H9 (cell line): ENCODE measurements around the gene TNKS2. TPM values are rescaled to one million over a fixed set of nuclear protein-coding genes. Genes with fewer than 3 reads are reported as not detected.

Experiments
- DNase-seq: peaks from one replicate; pipeline ENCODE4 v3.0.0-alpha.2; 2017
- H2AFZ ChIP-seq: one replicate; pipeline ENCODE4 v1.6.1; 2013; ENCODE audit warnings: mild to moderate bottlenecking, low read length, control low read depth, moderate library complexity
- H2AK5ac ChIP-seq: 2 replicates; pipeline ENCODE4 v1.6.1; 2013; ENCODE audit warnings: low read length, control low read depth, mixed read lengths; ENCODE audit not compliant: insufficient read length
- H2BK120ac ChIP-seq: one replicate; pipeline ENCODE4 v1.6.1; 2013; ENCODE audit warnings: low read depth, mild to moderate bottlenecking, low read length, control low read depth, inconsistent platforms; ENCODE audit not compliant: poor library complexity, severe bottlenecking
- H2BK12ac ChIP-seq: 2 replicates; pipeline ENCODE4 v1.6.1; 2013; ENCODE audit warnings: low read length, control low read depth, mixed read lengths, low read depth; ENCODE audit not compliant: insufficient read length
- H2BK15ac ChIP-seq: 2 replicates; pipeline ENCODE4 v1.6.1; 2013; ENCODE audit warnings: low read depth, low read length, control low read depth
- H2BK20ac ChIP-seq: one replicate; pipeline ENCODE4 v1.6.1; 2013; ENCODE audit warnings: low read depth, mild to moderate bottlenecking, low read length, control low read depth, inconsistent platforms; ENCODE audit not compliant: poor library complexity, severe bottlenecking
- H2BK5ac ChIP-seq: 2 replicates; pipeline ENCODE4 v1.6.1; 2013; ENCODE audit warnings: low read length, control low read depth, mixed read lengths; ENCODE audit not compliant: insufficient read length
- H3K14ac ChIP-seq: 2 replicates; pipeline ENCODE4 v1.6.1; 2013; ENCODE audit warnings: low read length, control low read depth; ENCODE audit not compliant: insufficient read depth
- H3K18ac ChIP-seq: 2 replicates; pipeline ENCODE4 v1.6.1; 2013; ENCODE audit warnings: low read depth, mild to moderate bottlenecking, mixed read lengths, low read length, control low read depth; ENCODE audit not compliant: insufficient read length
- H3K23ac ChIP-seq: 2 replicates; pipeline ENCODE4 v1.6.1; 2013; ENCODE audit warnings: low read length, control low read depth, mixed read lengths, low read depth; ENCODE audit not compliant: insufficient read length
- H3K23me2 ChIP-seq: 2 replicates; pipeline ENCODE4 v1.6.1; 2013; ENCODE audit warnings: low read depth, mild to moderate bottlenecking, mixed read lengths, low read length, control low read depth; ENCODE audit not compliant: insufficient read length, poor library complexity, severe bottlenecking
- H3K27ac ChIP-seq: 2 replicates; pipeline ENCODE4 v1.5.1; 2013; ENCODE audit warnings: low read length, control low read depth, mixed read lengths, low read depth; ENCODE audit not compliant: insufficient read length
- H3K27me3 ChIP-seq: 2 replicates; pipeline ENCODE4 v1.6.1; 2013; ENCODE audit warnings: low read length, control low read depth, inconsistent platforms; ENCODE audit not compliant: insufficient read depth
- H3K4ac ChIP-seq: 2 replicates; pipeline ENCODE4 v1.6.1; 2013; ENCODE audit warnings: low read depth, mild to moderate bottlenecking, control low read depth, inconsistent platforms, low read length, moderate library complexity
- H3K4me1 ChIP-seq: 2 replicates; pipeline ENCODE4 v1.6.1; 2013; ENCODE audit warnings: low read length, control low read depth, inconsistent platforms; ENCODE audit not compliant: insufficient read depth
- H3K4me2 ChIP-seq: 2 replicates; pipeline ENCODE4 v1.6.1; 2013; ENCODE audit warnings: low read length, control low read depth, mixed read lengths; ENCODE audit not compliant: insufficient read length, insufficient read depth
- H3K56ac ChIP-seq: 2 replicates; pipeline ENCODE4 v1.6.1; 2013; ENCODE audit warnings: low read depth, mild to moderate bottlenecking, mixed read lengths, low read length, control low read depth; ENCODE audit not compliant: insufficient read length
- H3K79me1 ChIP-seq: 2 replicates; pipeline ENCODE4 v1.6.1; 2013; ENCODE audit warnings: low read depth, mild to moderate bottlenecking, moderate library complexity, low read length, control low read depth, inconsistent platforms; ENCODE audit not compliant: insufficient read depth, poor library complexity, severe bottlenecking
- H3K79me2 ChIP-seq: 2 replicates; pipeline ENCODE4 v1.6.1; 2013; ENCODE audit warnings: low read length, control low read depth, inconsistent platforms; ENCODE audit not compliant: insufficient read depth
- H3K9ac ChIP-seq: 2 replicates; pipeline ENCODE4 v1.6.1; 2013; ENCODE audit warnings: low read length, control low read depth, mixed read lengths; ENCODE audit not compliant: insufficient read length; ENCODE audit errors: extremely low read depth
- H3K9me3 ChIP-seq: one replicate; pipeline ENCODE4 v1.6.1; 2013; ENCODE audit warnings: low read depth, low read length, inconsistent platforms; ENCODE audit not compliant: control insufficient read depth
- H3T11ph ChIP-seq: one replicate; pipeline ENCODE4 v1.6.1; 2013; ENCODE audit warnings: mild to moderate bottlenecking, low read length, control low read depth, inconsistent platforms
- H4K20me1 ChIP-seq: one replicate; pipeline ENCODE4 v1.6.1; 2013; ENCODE audit not compliant: control insufficient read depth, insufficient read length, insufficient read depth
- H4K5ac ChIP-seq: 2 replicates; pipeline ENCODE4 v1.6.1; 2013; ENCODE audit warnings: low read depth, mild to moderate bottlenecking, mixed read lengths, low read length, control low read depth; ENCODE audit not compliant: insufficient read length
- H4K8ac ChIP-seq: replicated peaks from 2 replicates; pipeline ENCODE4 v1.6.1; 2013; ENCODE audit warnings: low read length, control low read depth, mixed read lengths, low read depth; ENCODE audit not compliant: insufficient read length
- H4K91ac ChIP-seq: 2 replicates; pipeline ENCODE4 v1.6.1; 2013; ENCODE audit warnings: low read depth, mild to moderate bottlenecking, moderate library complexity, mixed read lengths, low read length, control low read depth; ENCODE audit not compliant: insufficient read length
- H3K27ac Mint-ChIP-seq, 3 experiments: 2 replicates in 2 of 3; 3 replicates in 1 of 3; pipeline ENCODE4 v1.8.0; 2020 to 2021; ENCODE audit warnings: mixed read lengths in 3 of 3, mild to moderate bottlenecking in 1 of 3, moderate library complexity in 1 of 3
- H3K27me3 Mint-ChIP-seq: 2 replicates; pipeline ENCODE4 v1.8.0; 2021; ENCODE audit warnings: low read depth, mild to moderate bottlenecking, moderate library complexity, mixed read lengths
- H3K36me3 Mint-ChIP-seq, 3 experiments: 2 replicates in 2 of 3; 3 replicates in 1 of 3; pipeline ENCODE4 v1.8.0; 2020 to 2021; ENCODE audit warnings: low read depth in 3 of 3, mixed read lengths in 3 of 3; ENCODE audit not compliant: insufficient read depth in 1 of 3
- H3K4me1 Mint-ChIP-seq, 2 experiments: 2 replicates each; pipeline ENCODE4 v1.8.0; 2020; ENCODE audit warnings: mixed read lengths in 2 of 2
- H3K4me3 Mint-ChIP-seq, 2 experiments: 2 replicates in 1 of 2; 3 replicates in 1 of 2; pipeline ENCODE4 v1.8.0; 2020 to 2021; ENCODE audit warnings: mild to moderate bottlenecking in 2 of 2, mixed read lengths in 2 of 2, moderate library complexity in 1 of 2
- H3K9me3 Mint-ChIP-seq, 2 experiments: 2 replicates in 1 of 2; 3 replicates in 1 of 2; pipeline ENCODE4 v1.8.0; 2020; ENCODE audit warnings: mild to moderate bottlenecking in 2 of 2, mixed read lengths in 2 of 2, moderate library complexity in 1 of 2
- WGBS: extraction: QIAGEN DNeasy Blood & Tissue Kit; methylation state at CpG from one replicate; pipeline ENCODE4 v1.1.7; 2013; ENCODE audit warnings: missing lambda C conversion rate, low lambda C conversion rate, mixed read lengths; ENCODE audit not compliant: insufficient read length; ENCODE audit errors: extremely low coverage; 5-methylcytosine and 5-hydroxymethylcytosine counted together
- total RNA-seq: library from RNA; stranded (reverse); gene quantifications from 2 replicates; pipeline ENCODE4 v1.2.1, GENCODE V29; 2021
- TF ChIP-seq, protein P1 (sequence below): fragments of 200-600 bp; sonication (generic); conservative IDR thresholded peaks from 3 replicates; pipeline ENCODE4 v1.8.0; 2021; ENCODE audit warnings: antibody characterized with exemption, mild to moderate bottlenecking

TNKS2 gene
- total RNA-seq, 1 experiment from 2014 or later = 58.9 TPM

DNA sequence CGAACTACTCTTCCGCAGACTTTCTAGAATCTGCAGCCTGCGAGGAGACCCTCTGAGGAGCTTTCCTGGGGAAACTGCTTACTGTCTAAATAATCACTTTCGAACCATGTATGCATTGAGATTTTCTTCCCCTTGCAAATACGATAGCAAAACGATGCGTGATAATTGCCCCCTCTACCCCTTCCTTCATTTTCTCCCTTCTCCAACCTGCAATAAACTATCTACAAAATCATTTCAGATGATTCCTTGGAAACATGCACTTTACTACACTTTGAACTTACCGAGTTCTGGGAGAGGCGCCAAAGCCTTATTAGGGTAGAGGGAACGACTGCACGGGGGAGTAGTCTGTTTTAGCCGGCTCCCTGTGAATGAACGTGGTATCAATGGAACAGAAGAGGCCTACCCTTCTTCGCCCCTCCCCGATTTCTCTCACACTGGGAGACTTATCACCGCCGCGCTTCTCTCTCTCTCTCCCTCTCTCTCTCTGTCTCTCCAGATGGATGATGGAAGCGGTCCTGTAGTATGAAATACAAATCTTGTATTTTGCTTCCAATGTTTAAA is 111.0 kb downstream of the TNKS2 start, which contains the start of gene FGFBP3:
Gene FGFBP3 (minus strand): TSS at position 370 of the 561 bp plus-strand sequence. CDS start 517 bp downstream, outside the sequence.
- Histone ChIP-seq H3K4ac (no peak within 1 kb of the TSS), H3K4me1 (no peaks in the 10 kb centered on the region), H2AK5ac (no peak within 1 kb of the TSS), H2BK5ac (no peak within 1 kb of the TSS), H4K91ac (no peak within 1 kb of the TSS), H2BK15ac (no peak within 1 kb of the TSS), H3K9me3 (no peaks in the 10 kb centered on the region), H3T11ph (no peak within 1 kb of the TSS), H3K9ac (peak within 1 kb of the TSS; percentile 71), H3K23me2 (peaks cover 14% of the 10 kb centered on the region), H3K79me2 (peaks cover 4% of the 10 kb centered on the region; the same call in 1 of the 2 replicates), H3K4me2 (peak within 1 kb of the TSS; percentile 87), H2BK20ac (no peak within 1 kb of the TSS), H3K27ac (no peak within 1 kb of the TSS), H3K14ac (no peak within 1 kb of the TSS), H2BK120ac (no peak within 1 kb of the TSS), H2BK12ac (no peak within 1 kb of the TSS), H3K79me1 (no peaks in the 10 kb centered on the region), H3K56ac (no peak within 1 kb of the TSS), H3K23ac (no peak within 1 kb of the TSS), H3K27me3 (no peaks in the 10 kb centered on the region), H4K8ac (no peak within 1 kb of the TSS), H4K20me1 (no peaks in the 10 kb centered on the region), H3K18ac (peak within 1 kb of the TSS; percentile 2), H2AFZ (no peak within 1 kb of the TSS), H4K5ac (no peak within 1 kb of the TSS)
- Mint-ChIP-seq H3K4me1 (peaks cover 24 to 35% of the 10 kb centered on the region in 2 experiments), H3K27ac (peak within 1 kb of the TSS; percentile 68 to 95 (median 78)), H3K4me3 (peak within 1 kb of the TSS; percentile 88 to 91), H3K9me3 (peaks cover 2 to 8% of the 10 kb centered on the region in 2 experiments; a peak in 2 of 5 replicates), H3K27me3 (no peaks in the 10 kb centered on the region), H3K36me3 (peaks cover 21 to 35% (median 28%) of the 10 kb centered on the region in 3 experiments)
- TF ChIP-seq, protein P1, sequence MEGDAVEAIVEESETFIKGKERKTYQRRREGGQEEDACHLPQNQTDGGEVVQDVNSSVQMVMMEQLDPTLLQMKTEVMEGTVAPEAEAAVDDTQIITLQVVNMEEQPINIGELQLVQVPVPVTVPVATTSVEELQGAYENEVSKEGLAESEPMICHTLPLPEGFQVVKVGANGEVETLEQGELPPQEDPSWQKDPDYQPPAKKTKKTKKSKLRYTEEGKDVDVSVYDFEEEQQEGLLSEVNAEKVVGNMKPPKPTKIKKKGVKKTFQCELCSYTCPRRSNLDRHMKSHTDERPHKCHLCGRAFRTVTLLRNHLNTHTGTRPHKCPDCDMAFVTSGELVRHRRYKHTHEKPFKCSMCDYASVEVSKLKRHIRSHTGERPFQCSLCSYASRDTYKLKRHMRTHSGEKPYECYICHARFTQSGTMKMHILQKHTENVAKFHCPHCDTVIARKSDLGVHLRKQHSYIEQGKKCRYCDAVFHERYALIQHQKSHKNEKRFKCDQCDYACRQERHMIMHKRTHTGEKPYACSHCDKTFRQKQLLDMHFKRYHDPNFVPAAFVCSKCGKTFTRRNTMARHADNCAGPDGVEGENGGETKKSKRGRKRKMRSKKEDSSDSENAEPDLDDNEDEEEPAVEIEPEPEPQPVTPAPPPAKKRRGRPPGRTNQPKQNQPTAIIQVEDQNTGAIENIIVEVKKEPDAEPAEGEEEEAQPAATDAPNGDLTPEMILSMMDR = no peak
- WGBS = no CpG with 5 or more reads among the region's 19 CpGs
- DNase-seq = peak; percentile 71
